Measurements from ENCODE around the gene PIMREG. TPM values are rescaled to one million over a fixed set of nuclear protein-coding genes. Genes with fewer than 3 reads are reported as not detected.
A peak's percentile ranks its signal among the peaks of the same experiment; 100 is the strongest.

The PIMREG gene
- total and polyA plus RNA-seq, 2 donors from 2014 or later, result 1.7 TPM; not detected in 1

- H3K27me3 ChIP-seq (ENCODE audit: control insufficient read depth, insufficient read depth, low read length), result no peaks in the 10 kb centered on the region
- intact Hi-C loops (cut with DNase I), result no loop called here
- no peak overlapping the region for H3K9ac ChIP-seq (ENCODE audit: low read length in 3 of 3)
- TF ChIP-seq CTCF (IDR thresholded peaks at IDR 0.05; ENCODE audit: borderline replicate concordance, extremely low read depth, insufficient read depth), result no peak
- peaks cover 0 to 31% (median 4%) of the 10 kb centered on the region in 3 donors for H3K4me1 ChIP-seq (ENCODE audit: control insufficient read depth in 2 of 3, insufficient read depth in 2 of 3, low read depth in 1 of 3, low read length in 3 of 3)
- no peak overlapping the region for H3K27ac ChIP-seq (ENCODE audit: low read depth in 2 of 2, low read length in 2 of 2)
- no peak overlapping the region for H3K4me3 ChIP-seq (ENCODE audit: low read length in 3 of 3)
- no peaks in the 10 kb centered on the region for H3K9me3 ChIP-seq (ENCODE audit: control insufficient read depth in 2 of 3, insufficient read depth in 1 of 3, low read length in 3 of 3)
- no peak for FAIRE-seq
- DNase-seq, result peak; percentile 59 to 79 (median 60)
- no peaks in the 10 kb centered on the region for H3K36me3 ChIP-seq (ENCODE audit: control insufficient read depth in 2 of 3, insufficient read depth in 3 of 3, low read length in 3 of 3)
Measured at GRCh38 chr17:6497496-6498221, 53.4 kb downstream of the PIMREG start.

- no peaks in the 10 kb centered on the region for H3K27me3 ChIP-seq (ENCODE audit: control insufficient read depth, insufficient read depth, low read length)
- TF ChIP-seq CTCF (IDR thresholded peaks at IDR 0.05; ENCODE audit: borderline replicate concordance, extremely low read depth, insufficient read depth), result no peak
- no peak for DNase-seq
- peaks cover 0 to 26% (median 0%) of the 10 kb centered on the region in 3 donors for H3K4me1 ChIP-seq (ENCODE audit: control insufficient read depth in 2 of 3, insufficient read depth in 2 of 3, low read depth in 1 of 3, low read length in 3 of 3)
- no peak overlapping the region for H3K9ac ChIP-seq (ENCODE audit: low read length in 3 of 3)
- FAIRE-seq, result no peak
- H3K36me3 ChIP-seq (ENCODE audit: control insufficient read depth in 2 of 3, insufficient read depth in 3 of 3, low read length in 3 of 3), result no peaks in the 10 kb centered on the region
- intact Hi-C loops (cut with DNase I), result no loop called here
- H3K27ac ChIP-seq (ENCODE audit: low read depth in 2 of 2, low read length in 2 of 2), result no peak overlapping the region
- no peak overlapping the region for H3K4me3 ChIP-seq (ENCODE audit: low read length in 3 of 3)
- H3K9me3 ChIP-seq (ENCODE audit: control insufficient read depth in 2 of 3, insufficient read depth in 1 of 3, low read length in 3 of 3), result no peaks in the 10 kb centered on the region
Measured at GRCh38 chr17:6498356-6498755, 54.1 kb downstream of the PIMREG start.

- TF ChIP-seq CTCF (IDR thresholded peaks at IDR 0.05; ENCODE audit: borderline replicate concordance, extremely low read depth, insufficient read depth), result no peak
- FAIRE-seq, result no peak
- Histone ChIP-seq H3K4me3 (ENCODE audit: low read length in 3 of 3) (no peak overlapping the region), H3K9ac (ENCODE audit: low read length in 3 of 3) (no peak overlapping the region), H3K9me3 (ENCODE audit: control insufficient read depth in 2 of 3, insufficient read depth in 1 of 3, low read length in 3 of 3) (no peaks in the 10 kb centered on the region), H3K27ac (ENCODE audit: low read depth in 2 of 2, low read length in 2 of 2) (no peak overlapping the region), H3K27me3 (ENCODE audit: control insufficient read depth, insufficient read depth, low read length) (no peaks in the 10 kb centered on the region), H3K4me1 (ENCODE audit: control insufficient read depth in 2 of 3, insufficient read depth in 2 of 3, low read depth in 1 of 3, low read length in 3 of 3) (peaks cover 0 to 22% (median 0%) of the 10 kb centered on the region in 3 donors), H3K36me3 (ENCODE audit: control insufficient read depth in 2 of 3, insufficient read depth in 3 of 3, low read length in 3 of 3) (no peaks in the 10 kb centered on the region)
- intact Hi-C loops (cut with DNase I), result no loop called here
- peak in 4 of 5 donors; percentile 21 to 55 (median 38) for DNase-seq
Measured at GRCh38 chr17:6498901-6499540, 54.8 kb downstream of the PIMREG start.

Other genes with a start within 250 kb of the PIMREG start
- gene AIPL1, start 9.3 kb upstream of the PIMREG start, total RNA-seq, result not detected
- gene AIPL1, start 9.3 kb upstream of the PIMREG start, polyA plus RNA-seq (ENCODE audit: insufficient read depth, low read depth, low replicate concordance), result not detected
- gene PITPNM3, start 112.1 kb downstream of the PIMREG start, total RNA-seq, result 9.1 TPM
- gene PITPNM3, start 112.1 kb downstream of the PIMREG start, polyA plus RNA-seq (ENCODE audit: insufficient read depth, low read depth, low replicate concordance), result 1.8 TPM
- 21.8 TPM for gene KIAA0753, start 196.3 kb downstream of the PIMREG start, total RNA-seq
- gene KIAA0753, start 196.3 kb downstream of the PIMREG start, polyA plus RNA-seq (ENCODE audit: insufficient read depth, low read depth, low replicate concordance), result 4.2 TPM
- 56.7 TPM for gene TXNDC17, start 196.6 kb downstream of the PIMREG start, total RNA-seq
- gene TXNDC17, start 196.6 kb downstream of the PIMREG start, polyA plus RNA-seq (ENCODE audit: insufficient read depth, low read depth, low replicate concordance), result 394 TPM
- 15.9 TPM for gene MED31, start 207.2 kb downstream of the PIMREG start, total RNA-seq
- 21.0 TPM for gene MED31, start 207.2 kb downstream of the PIMREG start, polyA plus RNA-seq (ENCODE audit: insufficient read depth, low read depth, low replicate concordance)
- gene C17orf100, start 207.3 kb downstream of the PIMREG start, total RNA-seq, result 3.4 TPM
- gene C17orf100, start 207.3 kb downstream of the PIMREG start, polyA plus RNA-seq (ENCODE audit: insufficient read depth, low read depth, low replicate concordance), result 3.7 TPM